SK-N-SH (cell line): ENCODE measurements around the gene EEF1AKMT3. TPM values are rescaled to one million over a fixed set of nuclear protein-coding genes. Genes with fewer than 3 reads are reported as not detected.

Experiments
- CTCF ChIA-PET: fragments of 300-600, 350-600 bp; formaldehyde crosslinking; extraction: SDS; loops from one replicate; lab custom pipeline; 2021; lab: Yijun Ruan, JAX
- POLR2A ChIA-PET: fragments of 350-600 bp; sonication (Branson Sonifier 250); formaldehyde crosslinking; extraction: SDS; loops from one replicate; lab custom pipeline; 2020; ENCODE audit warnings: antibody characterized with exemption, inconsistent platforms; lab: Yijun Ruan, JAX
- DNase-seq: peaks from one replicate; pipeline ENCODE4 v3.0.0; 2012
- H2AFZ ChIP-seq: fragments of 200-600 bp; sonication (generic); 2 replicates; pipeline ENCODE4 v1.8.1; 2016; ENCODE audit warnings: antibody characterized with exemption, mild to moderate bottlenecking, low read depth
- H3F3A ChIP-seq: fragments of 200-600 bp; sonication (generic); replicated peaks from 2 replicates; pipeline ENCODE3; 2016; ENCODE audit warnings: antibody characterized with exemption, mild to moderate bottlenecking; ENCODE audit not compliant: insufficient read depth
- H3K27ac ChIP-seq, 2 experiments: fragments of 200-500 bp in 1 of 2; fragments of 200-600 bp in 1 of 2; sonication (Bioruptor generic) in 1 of 2; sonication (generic), shearing (Covaris generic) in 1 of 2; 2 replicates each; pipeline versions ENCODE4 v1.5.1 to v1.6.1; 2014 to 2016; ENCODE audit warnings: low read depth in 2 of 2, inconsistent platforms in 1 of 2, low read length in 1 of 2, mild to moderate bottlenecking in 1 of 2, mixed read lengths in 1 of 2
- H3K27me3 ChIP-seq: fragments of 200-600 bp; sonication (generic), shearing (Covaris generic); 2 replicates; pipeline ENCODE4 v1.6.1; 2016; ENCODE audit warnings: mixed run types; ENCODE audit not compliant: insufficient read depth
- H3K36me3 ChIP-seq, 2 experiments: fragments of 200-500 bp in 1 of 2; fragments of 200-600 bp in 1 of 2; sonication (Bioruptor generic) in 1 of 2; sonication (generic) in 1 of 2; replicated peaks in 1 of 2; 2 replicates each; pipeline versions ENCODE3 to v1.5.1; 2014 to 2016; ENCODE audit warnings: low read length in 1 of 2, mild to moderate bottlenecking in 1 of 2; ENCODE audit not compliant: insufficient read depth in 2 of 2, control insufficient read depth in 1 of 2
- H3K4me1 ChIP-seq, 2 experiments: fragments of 200-500 bp in 1 of 2; fragments of 200-600 bp in 1 of 2; sonication (Bioruptor generic) in 1 of 2; sonication (generic), shearing (Covaris generic) in 1 of 2; 2 replicates each; pipeline versions ENCODE4 v1.5.1 to v1.6.1; 2014 to 2016; ENCODE audit warnings: low read depth in 1 of 2, low read length in 1 of 2, mixed run types in 1 of 2; ENCODE audit not compliant: insufficient read depth in 2 of 2, control insufficient read depth in 1 of 2
- H3K4me2 ChIP-seq: fragments of 200-600 bp; sonication (generic), shearing (Covaris generic); 2 replicates; pipeline ENCODE4 v1.6.1; 2017; ENCODE audit warnings: mixed run types
- H3K4me3 ChIP-seq, 2 experiments: fragments of 200-500 bp in 1 of 2; fragments of 200-600 bp in 1 of 2; sonication (Bioruptor generic) in 1 of 2; sonication (generic), shearing (Covaris generic) in 1 of 2; 2 replicates each; pipeline versions ENCODE4 v1.5.1 to v1.8.1; 2014 to 2016; ENCODE audit warnings: low read depth in 2 of 2, inconsistent platforms in 1 of 2, low read length in 1 of 2, mild to moderate bottlenecking in 1 of 2, mixed read lengths in 1 of 2, moderate library complexity in 1 of 2
- H3K79me2 ChIP-seq: fragments of 200-600 bp; sonication (generic); 2 replicates; pipeline ENCODE4 v1.8.1; 2017; ENCODE audit warnings: mild to moderate bottlenecking; ENCODE audit not compliant: insufficient read depth
- H3K9ac ChIP-seq: fragments of 200-600 bp; sonication (generic); 2 replicates; pipeline ENCODE4 v1.6.1; 2017; ENCODE audit warnings: mixed run types
- H3K9me2 ChIP-seq: fragments of 200-600 bp; sonication (generic); 2 replicates; pipeline ENCODE4 v1.6.1; 2017; ENCODE audit warnings: mixed run types
- H3K9me3 ChIP-seq: fragments of 200-600 bp; sonication (generic); 2 replicates; pipeline ENCODE4 v1.6.1; 2017; ENCODE audit warnings: mixed run types, mild to moderate bottlenecking, moderate library complexity
- H4K20me1 ChIP-seq: fragments of 200-600 bp; sonication (generic); 2 replicates; pipeline ENCODE4 v1.6.1; 2017; ENCODE audit warnings: mild to moderate bottlenecking, mixed run types; ENCODE audit not compliant: insufficient read depth
- CHD2 ChIP-seq: fragments of 150-350 bp; IDR thresholded peaks from 2 replicates; pipeline ENCODE4 v1.6.1; 2018; ENCODE audit warnings: low read length; ENCODE audit not compliant: partially characterized antibody
- CTCF ChIP-seq: fragments of 200-600 bp; sonication (generic); IDR thresholded peaks from 2 replicates; pipeline ENCODE4 v1.6.1; 2017; ENCODE audit warnings: antibody characterized with exemption, mild to moderate bottlenecking, moderate library complexity
- ELF1 ChIP-seq: IDR thresholded peaks from 2 replicates; pipeline ENCODE4 v1.4.0; 2012
- EP300 ChIP-seq, 2 experiments: IDR thresholded peaks; 2 replicates each; pipeline versions ENCODE4 v1.4.0 to v1.6.1; 2012; ENCODE audit warnings: borderline replicate concordance in 1 of 2, low read depth in 1 of 2, low read length in 1 of 2
- GATA2 ChIP-seq: sonication (generic); formaldehyde crosslinking; IDR thresholded peaks from 2 replicates; pipeline ENCODE4 v1.5.0; 2020; ENCODE audit warnings: mild to moderate bottlenecking, missing genetic modification reagents
- JUND ChIP-seq: IDR thresholded peaks from 2 replicates; pipeline ENCODE4 v1.4.0; 2012
- NFIC ChIP-seq: IDR thresholded peaks from 2 replicates; pipeline ENCODE4 v1.4.0; 2012; ENCODE audit warnings: borderline replicate concordance
- RAD21 ChIP-seq: IDR thresholded peaks from 2 replicates; pipeline ENCODE4 v1.6.1; 2012; ENCODE audit warnings: mild to moderate bottlenecking, low read length
- RCOR1 ChIP-seq: fragments of 150-350 bp; IDR thresholded peaks from 2 replicates; pipeline ENCODE4 v1.6.1; 2017; ENCODE audit warnings: antibody characterized with exemption, low read length
- RFX5 ChIP-seq: IDR thresholded peaks from 2 replicates; pipeline ENCODE4 v1.6.1; 2012; ENCODE audit warnings: mild to moderate bottlenecking, improper control_type of control experiment, low read length
- RXRA ChIP-seq: IDR thresholded peaks from 2 replicates; pipeline ENCODE4 v1.4.0; 2012; ENCODE audit warnings: low read depth, mild to moderate bottlenecking, borderline replicate concordance
- SIN3A ChIP-seq: IDR thresholded peaks from 2 replicates; pipeline ENCODE4 v1.6.1; 2012; ENCODE audit warnings: low read depth, mild to moderate bottlenecking, low read length, moderate library complexity, borderline replicate concordance
- TAF1 ChIP-seq: IDR thresholded peaks from 2 replicates; pipeline ENCODE4 v1.6.1; 2012; ENCODE audit warnings: low read depth, mild to moderate bottlenecking, low read length, moderate library complexity, borderline replicate concordance
- TEAD4 ChIP-seq: IDR thresholded peaks from 2 replicates; pipeline ENCODE4 v1.4.0; 2012; ENCODE audit warnings: mild to moderate bottlenecking, borderline replicate concordance; ENCODE audit not compliant: insufficient read depth
- USF1 ChIP-seq: IDR thresholded peaks from 2 replicates; pipeline ENCODE4 v1.4.0; 2012; ENCODE audit warnings: low read depth, borderline replicate concordance
- WGBS: methylation state at CpG from one replicate; pipeline ENCODE4 v1.1.6; 2017; ENCODE audit warnings: low lambda C conversion rate; 5-methylcytosine and 5-hydroxymethylcytosine counted together
- polyA plus RNA-seq, 3 experiments: library from polyadenylated mRNA; depleted of rRNA; stranded (reverse); fragments of >200 nt; gene quantifications; 2 replicates each; pipeline ENCODE4 v1.2.3, GENCODE V29; 2012
- TF ChIP-seq, protein P1 (sequence below): fragments of 150-350 bp; IDR thresholded peaks from 2 replicates; pipeline ENCODE4 v1.6.1; 2016; ENCODE audit warnings: mild to moderate bottlenecking, low read depth, low read length
- TF ChIP-seq, protein P2 (sequence below): IDR thresholded peaks from 2 replicates; pipeline ENCODE4 v1.4.0; 2012; ENCODE audit warnings: low read depth
- TF ChIP-seq, protein P3 (sequence below): IDR thresholded peaks from 2 replicates; pipeline ENCODE4 v1.6.1; 2012; ENCODE audit warnings: mild to moderate bottlenecking, low read depth, low read length, moderate library complexity

The EEF1AKMT3 gene
- polyA plus RNA-seq, 1 of the 3 experiments (the other 2 are of a cell fraction), result 10.3 TPM

DNA sequence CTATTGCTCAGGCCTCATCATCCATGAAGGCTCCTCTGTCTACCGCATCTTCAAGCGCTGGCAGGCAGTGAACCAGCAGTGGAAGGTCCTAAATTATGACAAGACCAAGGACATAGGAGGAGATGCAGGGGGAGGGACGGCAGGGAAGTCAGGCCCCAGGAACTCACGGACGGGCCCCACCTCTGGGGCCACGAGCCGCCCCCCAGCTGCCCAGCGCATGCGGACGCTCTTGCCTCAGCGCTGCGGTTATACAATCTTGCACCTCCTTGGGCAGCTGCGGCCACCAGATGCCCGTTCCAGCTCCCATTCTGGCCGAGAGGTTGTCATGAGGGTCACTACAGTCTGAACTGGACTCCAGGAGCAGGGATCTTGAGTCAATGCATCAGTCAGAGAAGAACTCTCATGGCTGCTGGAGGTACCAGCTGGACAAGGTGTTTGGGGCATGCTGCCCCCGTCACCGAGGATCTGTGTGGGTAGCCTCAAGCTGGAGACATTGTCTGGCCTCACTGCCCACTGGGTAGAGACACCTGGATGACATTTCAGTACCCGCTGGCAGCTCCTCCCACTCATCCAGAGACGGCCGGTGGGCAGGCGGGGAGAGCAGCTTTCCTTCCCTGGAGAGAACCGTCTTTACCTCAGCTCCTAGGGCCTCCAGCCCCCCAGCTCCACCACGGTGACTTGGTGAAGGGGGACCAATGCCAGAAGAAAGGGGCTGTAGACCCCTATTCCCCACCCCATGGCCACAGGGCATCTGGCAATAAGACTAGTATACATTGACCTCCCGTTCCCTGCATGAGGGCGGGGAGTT is 13.7 kb upstream of the EEF1AKMT3 start (continued):
- TF ChIP-seq, protein P1, sequence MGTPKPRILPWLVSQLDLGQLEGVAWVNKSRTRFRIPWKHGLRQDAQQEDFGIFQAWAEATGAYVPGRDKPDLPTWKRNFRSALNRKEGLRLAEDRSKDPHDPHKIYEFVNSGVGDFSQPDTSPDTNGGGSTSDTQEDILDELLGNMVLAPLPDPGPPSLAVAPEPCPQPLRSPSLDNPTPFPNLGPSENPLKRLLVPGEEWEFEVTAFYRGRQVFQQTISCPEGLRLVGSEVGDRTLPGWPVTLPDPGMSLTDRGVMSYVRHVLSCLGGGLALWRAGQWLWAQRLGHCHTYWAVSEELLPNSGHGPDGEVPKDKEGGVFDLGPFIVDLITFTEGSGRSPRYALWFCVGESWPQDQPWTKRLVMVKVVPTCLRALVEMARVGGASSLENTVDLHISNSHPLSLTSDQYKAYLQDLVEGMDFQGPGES, result no peak
- TF ChIP-seq GATA2 (CRISPR knock-in tag), result no peak
- TF ChIP-seq RCOR1, result no peak
- TF ChIP-seq RXRA, result no peak
- no peak for TF ChIP-seq RFX5
- no peak for TF ChIP-seq JUND
- no peak for TF ChIP-seq EP300 (IDR thresholded peaks at IDR 0.05; ENCODE audit: borderline replicate concordance in 1 of 2, low read depth in 1 of 2, low read length in 1 of 2)
- TF ChIP-seq SIN3A, result no peak
- TF ChIP-seq, protein P2, sequence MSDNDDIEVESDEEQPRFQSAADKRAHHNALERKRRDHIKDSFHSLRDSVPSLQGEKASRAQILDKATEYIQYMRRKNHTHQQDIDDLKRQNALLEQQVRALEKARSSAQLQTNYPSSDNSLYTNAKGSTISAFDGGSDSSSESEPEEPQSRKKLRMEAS, result no peak
- TF ChIP-seq TEAD4, result no peak
- no peak for TF ChIP-seq USF1
- TF ChIP-seq CHD2, result no peak
- TF ChIP-seq TAF1, result no peak
- no peak for TF ChIP-seq ELF1

GRCh38 chr12:57759360-57759980 is 12.9 kb upstream of the EEF1AKMT3 start:
- CTCF ChIA-PET, result interaction anchor here (0.6 to 2.0 kb wide), 15 partner anchors 8 to 176 kb away, joined by 3 to 11 read pairs (median 3); partner anchors contain the start of genes TSFM and TSPAN31
- Histone ChIP-seq H4K20me1 (peaks cover 7% of the 10 kb centered on the region), H3K9me2 (no peaks in the 10 kb centered on the region), H3K4me2 (no peak overlapping the region), H3K4me3 (no peak overlapping the region), H3K27me3 (no peaks in the 10 kb centered on the region), H3K36me3 (peaks cover 3 to 20% of the 10 kb centered on the region in 2 experiments), H3F3A (peaks cover 11% of the 10 kb centered on the region), H2AFZ (no peak overlapping the region), H3K9me3 (no peaks in the 10 kb centered on the region), H3K9ac (no peak overlapping the region), H3K4me1 (peaks cover 0 to 12% of the 10 kb centered on the region in 2 experiments; a peak in 2 of 4 replicates), H3K27ac (no peak overlapping the region), H3K79me2 (no peaks in the 10 kb centered on the region; the same call in 1 of the 2 replicates)
- DNase-seq, result peak; percentile 66
- WGBS, result 26% methylated on average over 3 of the region's 3 CpGs
- POLR2A ChIA-PET, result interaction anchor here (0.5 to 1.4 kb wide), 3 partner anchors 9 to 13 kb away, joined by 3 to 5 read pairs (median 3); partner anchors contain the start of genes EEF1AKMT3 and METTL1
- no peak for TF ChIP-seq NFIC
- TF ChIP-seq, protein P1, result no peak
- TF ChIP-seq CTCF, result peak; percentile 59
- TF ChIP-seq, protein P3, sequence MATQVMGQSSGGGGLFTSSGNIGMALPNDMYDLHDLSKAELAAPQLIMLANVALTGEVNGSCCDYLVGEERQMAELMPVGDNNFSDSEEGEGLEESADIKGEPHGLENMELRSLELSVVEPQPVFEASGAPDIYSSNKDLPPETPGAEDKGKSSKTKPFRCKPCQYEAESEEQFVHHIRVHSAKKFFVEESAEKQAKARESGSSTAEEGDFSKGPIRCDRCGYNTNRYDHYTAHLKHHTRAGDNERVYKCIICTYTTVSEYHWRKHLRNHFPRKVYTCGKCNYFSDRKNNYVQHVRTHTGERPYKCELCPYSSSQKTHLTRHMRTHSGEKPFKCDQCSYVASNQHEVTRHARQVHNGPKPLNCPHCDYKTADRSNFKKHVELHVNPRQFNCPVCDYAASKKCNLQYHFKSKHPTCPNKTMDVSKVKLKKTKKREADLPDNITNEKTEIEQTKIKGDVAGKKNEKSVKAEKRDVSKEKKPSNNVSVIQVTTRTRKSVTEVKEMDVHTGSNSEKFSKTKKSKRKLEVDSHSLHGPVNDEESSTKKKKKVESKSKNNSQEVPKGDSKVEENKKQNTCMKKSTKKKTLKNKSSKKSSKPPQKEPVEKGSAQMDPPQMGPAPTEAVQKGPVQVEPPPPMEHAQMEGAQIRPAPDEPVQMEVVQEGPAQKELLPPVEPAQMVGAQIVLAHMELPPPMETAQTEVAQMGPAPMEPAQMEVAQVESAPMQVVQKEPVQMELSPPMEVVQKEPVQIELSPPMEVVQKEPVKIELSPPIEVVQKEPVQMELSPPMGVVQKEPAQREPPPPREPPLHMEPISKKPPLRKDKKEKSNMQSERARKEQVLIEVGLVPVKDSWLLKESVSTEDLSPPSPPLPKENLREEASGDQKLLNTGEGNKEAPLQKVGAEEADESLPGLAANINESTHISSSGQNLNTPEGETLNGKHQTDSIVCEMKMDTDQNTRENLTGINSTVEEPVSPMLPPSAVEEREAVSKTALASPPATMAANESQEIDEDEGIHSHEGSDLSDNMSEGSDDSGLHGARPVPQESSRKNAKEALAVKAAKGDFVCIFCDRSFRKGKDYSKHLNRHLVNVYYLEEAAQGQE, result no peak
- TF ChIP-seq RAD21, result 0 out of 2 replicates have a peak, but pooled peaks have one; percentile 9
